A673 (cell line): ENCODE measurements around the gene USP26. TPM values are rescaled to one million over a fixed set of nuclear protein-coding genes. Genes with fewer than 3 reads are reported as not detected.
"Not testable (repeated sequence)": the region's sequence is repeated elsewhere in the genome, so short reads cannot be mapped to it uniquely, and the experiment has no call there.

Experiments used
- BruUV-seq: library from RNA; stranded (reverse); fragments of 400-500 nt; replicated peaks from 2 replicates; lab custom pipeline; 2021; lab: Mats Ljungman, UMichigan
- CTCF ChIA-PET: fragments of 300-600 bp; sonication (Branson Sonifier 250); formaldehyde crosslinking; loops from one replicate; lab custom pipeline; 2022; ENCODE audit warnings: antibody characterized with exemption; lab: Charles Lee
- POLR2A ChIA-PET: fragments of 300-600 bp; sonication (Branson Sonifier 250); formaldehyde crosslinking; loops from one replicate; lab custom pipeline; 2022; ENCODE audit warnings: antibody characterized with exemption; ENCODE audit not compliant: low non-redundant PET; lab: Charles Lee
- DNase-seq: peaks from one replicate; pipeline ENCODE4 v3.0.0-alpha.2; 2015; ENCODE audit warnings: low spot score
- H3K27ac ChIP-seq: fragments of 200-600 bp; sonication (generic); 2 replicates; pipeline ENCODE4 v1.5.1; 2016; ENCODE audit warnings: mixed run types, low read depth, mild to moderate bottlenecking, mixed read lengths, antibody characterized with exemption, low read length; ENCODE audit not compliant: poor library complexity, severe bottlenecking
- H3K27me3 ChIP-seq: fragments of 200-600 bp; sonication (generic); replicated peaks from 2 replicates; pipeline ENCODE4 v1.6.1; 2017; ENCODE audit warnings: mixed run types, low read depth, mild to moderate bottlenecking, mixed read lengths, antibody characterized with exemption, low read length; ENCODE audit not compliant: insufficient read depth, poor library complexity
- H3K36me3 ChIP-seq: fragments of 200-600 bp; sonication (generic); 2 replicates; pipeline ENCODE4 v1.6.1; 2016; ENCODE audit warnings: mixed run types, mild to moderate bottlenecking, mixed read lengths, antibody characterized with exemption, low read length; ENCODE audit not compliant: insufficient read depth, poor library complexity, severe bottlenecking
- H3K4me1 ChIP-seq: fragments of 200-600 bp; sonication (generic); 2 replicates; pipeline ENCODE4 v1.6.1; 2017; ENCODE audit warnings: mixed run types, mild to moderate bottlenecking, mixed read lengths, antibody characterized with exemption, low read length; ENCODE audit not compliant: insufficient read depth, poor library complexity, severe bottlenecking
- H3K4me3 ChIP-seq: fragments of 200-600 bp; sonication (generic); 2 replicates; pipeline ENCODE4 v1.5.1; 2016; ENCODE audit warnings: low read depth, mixed run types, mild to moderate bottlenecking, mixed read lengths, low read length; ENCODE audit not compliant: poor library complexity, severe bottlenecking
- H3K9me3 ChIP-seq: fragments of 200-600 bp; sonication (generic); 2 replicates; pipeline ENCODE4 v1.6.1; 2016; ENCODE audit warnings: mixed run types, low read depth, mild to moderate bottlenecking, mixed read lengths, antibody characterized with exemption, low read length; ENCODE audit not compliant: poor library complexity, severe bottlenecking
- EZH2 ChIP-seq: fragments of 200-600 bp; sonication (generic); IDR thresholded peaks from 2 replicates; pipeline ENCODE4 v1.6.1; 2017; ENCODE audit warnings: borderline replicate concordance, low read depth, mild to moderate bottlenecking, mixed read lengths, antibody characterized with exemption, low read length; ENCODE audit not compliant: poor library complexity, severe bottlenecking
- intact Hi-C: fragments of 100-400 bp; cut with micrococcal nuclease; formaldehyde crosslinking; loops from one replicate; pipeline ENCODE4 v1.10.0; 2022; ENCODE audit not compliant: unreplicated experiment
- total RNA-seq: library from RNA; stranded (reverse); gene quantifications from 2 replicates; pipeline ENCODE4 v1.2.3, GENCODE V29; 2021
- TF ChIP-seq, protein P1 (sequence below): fragments of 300-800, 200-600 bp; sonication (generic); conservative IDR thresholded peaks from 2 replicates; pipeline ENCODE4 v1.5.1; 2017; ENCODE audit warnings: low read depth, mild to moderate bottlenecking, antibody characterized with exemption, low read length, moderate library complexity, mixed read lengths

Gene USP26
- total RNA-seq, 1 experiment from 2014 or later = not detected

DNA sequence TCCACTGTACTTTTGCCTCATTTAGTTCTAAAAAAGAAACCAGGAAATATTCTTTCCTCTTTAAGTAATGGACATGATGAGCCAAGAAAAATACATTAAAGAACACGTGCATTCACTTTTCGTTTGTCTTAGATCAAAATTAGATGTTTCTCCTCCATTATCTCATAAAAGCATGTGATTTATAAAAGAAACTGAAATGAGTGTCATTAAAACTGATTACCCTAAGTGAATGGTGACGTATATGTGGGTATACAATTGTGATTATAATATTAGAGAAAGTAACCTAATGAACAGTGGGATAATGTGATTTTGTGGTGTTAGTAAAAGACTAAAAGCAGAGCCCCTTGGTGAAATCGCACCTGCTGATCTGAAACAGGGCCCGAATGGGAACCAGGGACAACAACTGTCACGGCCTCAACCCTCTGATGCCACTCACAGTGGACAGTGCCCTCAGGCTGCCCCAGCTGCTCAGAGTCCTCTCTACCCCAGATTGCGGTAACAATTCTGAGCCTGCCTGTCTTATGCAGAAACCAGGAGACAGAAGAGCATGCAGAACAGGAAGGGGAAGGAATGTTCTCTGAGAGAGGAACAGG is 112.8 kb downstream of the USP26 start:
- TF ChIP-seq, protein P1, sequence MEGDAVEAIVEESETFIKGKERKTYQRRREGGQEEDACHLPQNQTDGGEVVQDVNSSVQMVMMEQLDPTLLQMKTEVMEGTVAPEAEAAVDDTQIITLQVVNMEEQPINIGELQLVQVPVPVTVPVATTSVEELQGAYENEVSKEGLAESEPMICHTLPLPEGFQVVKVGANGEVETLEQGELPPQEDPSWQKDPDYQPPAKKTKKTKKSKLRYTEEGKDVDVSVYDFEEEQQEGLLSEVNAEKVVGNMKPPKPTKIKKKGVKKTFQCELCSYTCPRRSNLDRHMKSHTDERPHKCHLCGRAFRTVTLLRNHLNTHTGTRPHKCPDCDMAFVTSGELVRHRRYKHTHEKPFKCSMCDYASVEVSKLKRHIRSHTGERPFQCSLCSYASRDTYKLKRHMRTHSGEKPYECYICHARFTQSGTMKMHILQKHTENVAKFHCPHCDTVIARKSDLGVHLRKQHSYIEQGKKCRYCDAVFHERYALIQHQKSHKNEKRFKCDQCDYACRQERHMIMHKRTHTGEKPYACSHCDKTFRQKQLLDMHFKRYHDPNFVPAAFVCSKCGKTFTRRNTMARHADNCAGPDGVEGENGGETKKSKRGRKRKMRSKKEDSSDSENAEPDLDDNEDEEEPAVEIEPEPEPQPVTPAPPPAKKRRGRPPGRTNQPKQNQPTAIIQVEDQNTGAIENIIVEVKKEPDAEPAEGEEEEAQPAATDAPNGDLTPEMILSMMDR = no peak
- no peak for TF ChIP-seq EZH2

DNA sequence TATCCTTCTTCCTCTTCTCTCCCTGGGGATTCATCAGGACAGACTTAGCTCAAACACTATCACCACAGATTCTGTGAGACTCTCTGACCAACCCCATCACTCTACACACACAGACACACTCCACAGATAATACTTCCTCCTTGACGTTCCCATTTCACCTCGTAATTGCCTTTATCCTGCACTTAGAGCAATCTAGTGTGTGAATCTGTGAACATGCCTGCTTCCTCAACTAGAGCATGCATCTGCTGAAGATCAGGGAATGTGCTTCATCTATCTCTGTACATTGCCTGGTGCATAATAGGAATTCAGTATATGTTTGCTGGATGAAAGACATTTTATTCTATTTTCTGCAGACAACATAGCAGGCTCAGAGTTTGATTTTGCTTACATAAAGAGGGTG is 113.4 kb downstream of the USP26 start:
- no peaks in the 10 kb centered on the region for H3K27me3 ChIP-seq
- H3K9me3 ChIP-seq = no peaks in the 10 kb centered on the region
- H3K4me3 ChIP-seq = no peak overlapping the region
- TF ChIP-seq, protein P1 = no peak
- TF ChIP-seq EZH2 = no peak
- intact Hi-C loops = no loop called here
- H3K36me3 ChIP-seq = no peaks in the 10 kb centered on the region
- ChIA-PET POLR2A (no interaction called here), CTCF (no interaction called here)
- BruUV-seq = no TSS peak
- H3K4me1 ChIP-seq = no peaks in the 10 kb centered on the region
- no peak overlapping the region for H3K27ac ChIP-seq
- no peak for DNase-seq

More for the DNA sequence above, 112.8 kb downstream of the USP26 start:
- intact Hi-C loops = no loop called here
- ChIA-PET CTCF (no interaction called here), POLR2A (no interaction called here)
- H3K9me3 ChIP-seq = no peaks in the 10 kb centered on the region
- no peak overlapping the region for H3K4me3 ChIP-seq
- no peaks in the 10 kb centered on the region for H3K27me3 ChIP-seq
- no peak overlapping the region for H3K27ac ChIP-seq
- no TSS peak for BruUV-seq
- no peaks in the 10 kb centered on the region for H3K36me3 ChIP-seq
- no peak for DNase-seq
- no peaks in the 10 kb centered on the region for H3K4me1 ChIP-seq

DNA sequence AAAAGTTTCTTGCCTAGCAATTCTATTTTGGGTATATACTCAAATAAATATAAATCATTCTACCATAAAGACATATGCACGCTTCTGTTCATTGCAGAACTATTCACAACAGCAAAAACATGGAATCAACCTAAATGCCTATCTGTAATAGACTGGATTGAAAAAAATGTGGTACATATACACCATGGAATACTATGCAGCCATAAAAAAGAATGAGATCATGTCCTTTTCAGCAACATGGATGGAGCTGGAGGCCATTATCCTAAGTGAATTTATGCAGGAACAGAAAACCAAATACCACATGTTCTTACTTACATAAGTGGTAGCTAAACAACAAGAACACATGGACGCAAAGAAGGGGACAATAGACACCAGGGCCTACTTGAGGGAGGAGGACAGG is 116.9 kb downstream of the USP26 start:
- H3K9me3 ChIP-seq, H3K27me3 ChIP-seq, intact Hi-C loops, DNase-seq, H3K27ac ChIP-seq, CTCF ChIA-PET, POLR2A ChIA-PET, H3K4me1 ChIP-seq, BruUV-seq, H3K4me3 ChIP-seq, H3K36me3 ChIP-seq: not testable (repeated sequence)

Other genes with a start within 250 kb of the USP26 start
- gene HS6ST2, start 138.5 kb downstream of the USP26 start, total RNA-seq = 5.4 and 6.9 TPM in 2 replicates
- 0.35 and 0.56 TPM in 2 replicates for gene TFDP3, start 121.2 kb upstream of the USP26 start, total RNA-seq